IMR-90 (cell line): ENCODE results near the gene RBKS. TPM values are rescaled to one million over a fixed set of nuclear protein-coding genes. Genes with fewer than 3 reads are reported as not detected.

Source experiments
- ATAC-seq: fragments of 200-7000 bp; cut with Tn5 transposase; 2 replicates; pipeline ENCODE4 v1.9.1; 2020; ENCODE audit warnings: low read depth, mild to moderate bottlenecking, moderate library complexity
- BruUV-seq: library from RNA; stranded (reverse); fragments of 400-500 nt; replicated peaks from 2 replicates; lab custom pipeline; 2021; lab: Mats Ljungman, UMichigan
- CTCF ChIA-PET: fragments of 300-600 bp; formaldehyde crosslinking; extraction: SDS; loops from one replicate; lab custom pipeline; 2021; ENCODE audit warnings: antibody characterized with exemption; lab: Yijun Ruan, JAX
- POLR2A ChIA-PET: fragments of 300-600 bp; sonication (Branson Sonifier 250); formaldehyde crosslinking; loops from one replicate; lab custom pipeline; 2022; ENCODE audit warnings: antibody characterized with exemption; ENCODE audit not compliant: unreplicated experiment; lab: Charles Lee
- DNase-seq: peaks from one replicate; pipeline ENCODE4 v3.0.0; 2013
- H2AFZ ChIP-seq: replicated peaks from 2 replicates; pipeline ENCODE3; 2013; ENCODE audit warnings: low read length, mild to moderate bottlenecking; ENCODE audit not compliant: poor library complexity
- H2AK5ac ChIP-seq: 2 replicates; pipeline ENCODE4 v1.6.1; 2013; ENCODE audit warnings: low read depth, low read length, inconsistent platforms
- H2AK9ac ChIP-seq: replicated peaks from 2 replicates; pipeline ENCODE3; 2013; ENCODE audit warnings: mild to moderate bottlenecking, low read depth, low read length, moderate library complexity; ENCODE audit not compliant: poor library complexity
- H2BK120ac ChIP-seq: 2 replicates; pipeline ENCODE4 v1.6.1; 2013; ENCODE audit warnings: low read depth, low read length, inconsistent platforms
- H2BK15ac ChIP-seq: 3 replicates; pipeline ENCODE4 v1.6.1; 2013; ENCODE audit warnings: low read depth, low read length, inconsistent platforms
- H2BK20ac ChIP-seq: 2 replicates; pipeline ENCODE4 v1.6.1; 2013; ENCODE audit warnings: low read depth, mild to moderate bottlenecking, inconsistent platforms, low read length, moderate library complexity
- H2BK5ac ChIP-seq: 2 replicates; pipeline ENCODE4 v1.6.1; 2013; ENCODE audit warnings: mild to moderate bottlenecking, low read depth, low read length, inconsistent platforms; ENCODE audit not compliant: poor library complexity, severe bottlenecking
- H3K14ac ChIP-seq: replicated peaks from 2 replicates; pipeline ENCODE4 v1.6.1; 2013; ENCODE audit warnings: low read depth, low read length, inconsistent platforms
- H3K18ac ChIP-seq: 2 replicates; pipeline ENCODE4 v1.6.1; 2013; ENCODE audit warnings: low read depth, low read length, control low read depth
- H3K23ac ChIP-seq: 2 replicates; pipeline ENCODE4 v1.6.1; 2013; ENCODE audit warnings: low read depth, low read length, inconsistent platforms
- H3K27ac ChIP-seq: 2 replicates; pipeline ENCODE4 v1.5.1; 2013; ENCODE audit warnings: mild to moderate bottlenecking, control low read depth, low read length; ENCODE audit not compliant: insufficient read depth
- H3K27me3 ChIP-seq: 2 replicates; pipeline ENCODE4 v1.6.1; 2013; ENCODE audit warnings: low read length; ENCODE audit not compliant: control insufficient read depth, insufficient read depth
- H3K36me3 ChIP-seq: 2 replicates; pipeline ENCODE4 v1.6.1; 2013; ENCODE audit warnings: low read length, mixed read lengths; ENCODE audit not compliant: control insufficient read depth, insufficient read depth
- H3K4ac ChIP-seq: 2 replicates; pipeline ENCODE4 v1.6.1; 2013; ENCODE audit warnings: low read depth, low read length, inconsistent platforms
- H3K4me1 ChIP-seq: 2 replicates; pipeline ENCODE4 v1.6.1; 2013; ENCODE audit warnings: low read length, mixed read lengths; ENCODE audit not compliant: control insufficient read depth, insufficient read depth
- H3K4me2 ChIP-seq: 2 replicates; pipeline ENCODE4 v1.6.1; 2013; ENCODE audit warnings: low read depth, mild to moderate bottlenecking, control low read depth, low read length, moderate library complexity
- H3K4me3 ChIP-seq: 2 replicates; pipeline ENCODE4 v1.5.1; 2013; ENCODE audit warnings: low read depth, mild to moderate bottlenecking, control low read depth, low read length, moderate library complexity; ENCODE audit not compliant: insufficient read depth
- H3K56ac ChIP-seq: 2 replicates; pipeline ENCODE4 v1.6.1; 2013; ENCODE audit warnings: low read length, inconsistent platforms; ENCODE audit not compliant: insufficient read depth; ENCODE audit errors: extremely low read depth
- H3K79me1 ChIP-seq, 2 experiments: 2 replicates each; pipeline ENCODE4 v1.6.1; 2013; ENCODE audit warnings: low read length in 2 of 2, inconsistent platforms in 1 of 2, low read depth in 1 of 2
- H3K9ac ChIP-seq: 2 replicates; pipeline ENCODE4 v1.6.1; 2013; ENCODE audit warnings: low read depth, low read length, control low read depth
- H3K9me1 ChIP-seq: 2 replicates; pipeline ENCODE4 v1.6.1; 2013; ENCODE audit warnings: low read length, inconsistent platforms; ENCODE audit not compliant: insufficient read depth
- H3K9me3 ChIP-seq: 2 replicates; pipeline ENCODE4 v1.6.1; 2013; ENCODE audit warnings: low read length; ENCODE audit not compliant: control insufficient read depth, insufficient read depth
- H4K20me1 ChIP-seq: 2 replicates; pipeline ENCODE4 v1.6.1; 2013; ENCODE audit warnings: low read length, inconsistent platforms; ENCODE audit not compliant: insufficient read depth
- H4K5ac ChIP-seq: 2 replicates; pipeline ENCODE4 v1.6.1; 2013; ENCODE audit warnings: mild to moderate bottlenecking, low read depth, low read length, control low read depth
- H4K8ac ChIP-seq, 2 experiments: 2 replicates each; pipeline ENCODE4 v1.6.1; 2013; ENCODE audit warnings: low read depth in 2 of 2, low read length in 2 of 2, control low read depth in 1 of 2, inconsistent platforms in 1 of 2
- H4K91ac ChIP-seq: 2 replicates; pipeline ENCODE4 v1.6.1; 2013; ENCODE audit warnings: low read depth, low read length, inconsistent platforms; ENCODE audit not compliant: insufficient read depth
- CHD1 ChIP-seq: IDR thresholded peaks from 2 replicates; pipeline ENCODE4 v1.6.1; 2012; ENCODE audit warnings: low read depth, low read length, improper control_type of control experiment
- MAZ ChIP-seq: IDR thresholded peaks from 2 replicates; pipeline ENCODE4 v1.6.1; 2012; ENCODE audit warnings: low read depth, mild to moderate bottlenecking, low read length, improper control_type of control experiment, moderate library complexity, borderline replicate concordance
- NFE2L2 ChIP-seq: fragments of 150-350 bp; IDR thresholded peaks from 2 replicates; pipeline ENCODE4 v1.6.1; 2016; ENCODE audit warnings: low read depth, mild to moderate bottlenecking, low read length
- RCOR1 ChIP-seq: IDR thresholded peaks from 2 replicates; pipeline ENCODE4 v1.6.1; 2012; ENCODE audit warnings: mild to moderate bottlenecking, low read length, improper control_type of control experiment; ENCODE audit not compliant: insufficient replicate concordance
- RFX5 ChIP-seq: IDR thresholded peaks from 2 replicates; pipeline ENCODE4 v1.8.0; 2012; ENCODE audit warnings: low read depth, mild to moderate bottlenecking, low read length, moderate library complexity
- SMC3 ChIP-seq: fragments of 150-350 bp; IDR thresholded peaks from 2 replicates; pipeline ENCODE4 v1.6.1; 2016; ENCODE audit warnings: low read depth, mild to moderate bottlenecking, antibody characterized with exemption, low read length, moderate library complexity
- WGBS, 2 experiments: methylation state at CpG; one replicate each; pipeline versions ENCODE4 v1.1.5 to v1.1.7; 2013; ENCODE audit warnings: missing lambda C conversion rate in 2 of 2; ENCODE audit not compliant: insufficient read length in 1 of 2; ENCODE audit errors: extremely low coverage in 2 of 2; 5-methylcytosine and 5-hydroxymethylcytosine counted together
- dilution Hi-C: fragments of 300-500 bp; cut with HindIII; formaldehyde crosslinking; loops from one replicate; pipeline ENCODE4 v1.14.3; 2018; ENCODE audit warnings: low sequenced_read_pairs; ENCODE audit not compliant: unreplicated experiment
- in situ Hi-C: fragments of 300-500 bp; cut with MboI; formaldehyde crosslinking; loops from 3 replicates; pipeline ENCODE4 v1.14.3; 2019; ENCODE audit warnings: low sequenced_read_pairs, inconsistent platforms, mixed read lengths
- intact Hi-C: fragments of 100-400 bp; cut with micrococcal nuclease; formaldehyde crosslinking; loops from 2 replicates; pipeline ENCODE4 v1.10.0; 2022
- polyA plus RNA-seq, 3 experiments: library from polyadenylated mRNA; depleted of rRNA; stranded (reverse); fragments of >200 nt; gene quantifications; 2 replicates each; pipeline ENCODE4 v1.2.3, GENCODE V29; 2012; ENCODE audit warnings: low replicate concordance in 1 of 3
- total RNA-seq: library from RNA; depleted of rRNA; stranded (reverse); fragments of >200 nt; gene quantifications from 2 replicates; pipeline ENCODE4 v1.2.3, GENCODE V29; 2012

Gene RBKS
- total and polyA plus RNA-seq, 2 of the 4 experiments (the other 2 are of a cell fraction): 1.1 to 1.4 TPM

- peaks cover 7 to 65% of the 10 kb centered on the region in 2 experiments for H3K79me1 ChIP-seq
- H3K9me3 ChIP-seq: no peaks in the 10 kb centered on the region
- dilution Hi-C loops: no loop called here
- H4K20me1 ChIP-seq: no peaks in the 10 kb centered on the region
- ChIA-PET POLR2A (interaction anchor here (0.6 kb wide), 1 partner anchor 8 kb away, joined by 3 read pairs; no protein-coding TSS in a partner anchor), CTCF (interaction anchor here (0.7 kb wide), 1 partner anchor 21 kb away, joined by 3 read pairs; no protein-coding TSS in a partner anchor)
- H3K23ac ChIP-seq: peak overlapping the region; percentile 14; the same call in 1 of the 2 replicates
- H4K91ac ChIP-seq: no peak overlapping the region
- H2BK20ac ChIP-seq: no peak overlapping the region
- no peak overlapping the region for H2BK5ac ChIP-seq
- H3K4ac ChIP-seq: no peak overlapping the region
- peak overlapping the region; percentile 90 for H3K4me2 ChIP-seq
- peak overlapping the region; percentile 44; the same call in 1 of the 2 replicates for H4K5ac ChIP-seq
- H3K4me3 ChIP-seq: no peak overlapping the region
- ATAC-seq: no peak
- no peak overlapping the region for H3K18ac ChIP-seq
- H3K14ac ChIP-seq: no peak overlapping the region
- no peak for DNase-seq
- H2AK5ac ChIP-seq: no peak overlapping the region
- no peaks in the 10 kb centered on the region for H3K27me3 ChIP-seq
- intact Hi-C loops: loop anchor here (2.0 to 10.0 kb wide), 2 partner anchors 25 to 181 kb away; no protein-coding TSS in a partner anchor
- H3K9ac ChIP-seq: no peak overlapping the region
- H3K56ac ChIP-seq: no peak overlapping the region
- in situ Hi-C loops: no loop called here
- H3K4me1 ChIP-seq: peaks cover 12% of the 10 kb centered on the region
- no peak overlapping the region for H2BK15ac ChIP-seq
- peaks cover 10% of the 10 kb centered on the region for H3K36me3 ChIP-seq
- no peak overlapping the region for H3K27ac ChIP-seq
- no TSS peak for BruUV-seq
- no CpG with 5 or more reads among the region's 5 CpGs for WGBS, 2 experiments
- no peak for TF ChIP-seq RFX5
- no peak for TF ChIP-seq SMC3
- TF ChIP-seq CHD1: no peak
- no peak for TF ChIP-seq RCOR1
- TF ChIP-seq NFE2L2: no peak
- no peak for TF ChIP-seq MAZ
- H2BK120ac ChIP-seq: no peak overlapping the region
- peaks cover 4% of the 10 kb centered on the region for H3K9me1 ChIP-seq
- no peak overlapping the region for H2AFZ ChIP-seq
- peak overlapping the region in 1 of 2 experiments; percentile 12; a peak in 1 of 4 replicates for H4K8ac ChIP-seq
- H2AK9ac ChIP-seq: no peak overlapping the region
Observed at GRCh38 chr2:27773959-27774358, 116.2 kb downstream of the RBKS start.
